ENCODE data around the gene SCLY.

Gene SCLY

DNA sequence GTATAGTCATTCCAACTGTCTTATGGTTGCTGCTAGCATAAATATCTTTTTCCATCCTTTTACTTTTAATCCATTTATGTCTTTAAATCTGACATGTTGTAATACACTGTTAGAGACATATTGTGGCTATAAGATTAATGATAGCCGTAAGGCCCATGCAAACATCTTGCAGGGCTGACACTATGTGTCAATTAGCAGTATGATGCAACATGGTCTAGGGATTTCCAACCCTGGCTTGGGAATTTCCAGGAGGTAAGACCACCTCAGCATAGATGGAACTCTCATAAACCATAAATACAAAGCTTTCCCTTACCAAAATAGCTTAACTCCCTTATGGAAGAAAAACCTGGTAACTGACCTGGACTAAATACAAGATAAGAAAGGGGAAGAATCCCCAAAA, 16.5 kb downstream of the SCLY start:
- DNase-seq: peak; percentile 29

DNA sequence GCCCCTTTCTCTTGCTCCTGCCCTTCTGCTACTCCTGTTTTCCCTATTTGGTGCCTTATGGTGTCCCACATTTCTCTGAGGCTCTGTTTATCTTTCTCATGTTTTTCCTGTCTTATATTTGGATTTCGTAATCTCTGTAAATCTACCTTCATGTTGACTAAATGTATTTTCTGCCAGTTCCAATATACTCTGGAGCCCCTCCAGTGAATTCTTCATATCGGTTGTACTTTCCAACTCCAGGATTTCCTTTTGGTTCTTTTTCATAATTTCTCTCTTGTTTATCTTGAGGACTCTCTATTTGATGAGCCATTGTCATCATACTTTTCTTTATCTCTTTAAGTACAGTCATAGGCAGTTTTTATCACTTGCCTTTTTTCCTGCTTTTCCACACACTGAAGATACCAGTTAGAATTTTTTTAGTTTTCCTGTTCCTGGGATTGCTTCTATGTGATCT, 19.1 kb downstream of the SCLY start:
- no peak for DNase-seq

DNA sequence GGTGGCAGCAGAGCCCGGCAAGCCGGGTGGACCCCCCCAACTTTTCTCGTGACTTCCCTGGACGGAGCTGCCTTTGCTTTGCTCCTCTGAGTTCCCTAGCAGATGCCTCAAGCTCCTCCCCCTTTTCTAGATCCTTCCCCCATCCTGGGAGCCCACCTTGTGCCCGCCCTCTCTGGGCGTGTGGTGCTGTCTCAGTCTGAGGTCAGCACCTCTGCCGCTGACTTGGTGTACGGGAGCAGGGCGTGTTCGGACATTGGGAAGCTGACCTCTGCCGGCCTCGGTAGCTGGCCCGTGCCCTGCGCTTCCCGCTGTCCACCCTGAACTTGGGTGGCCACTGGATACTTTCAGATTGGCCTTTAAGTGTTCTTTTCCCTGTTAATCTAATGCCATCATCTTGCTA, 19.7 kb downstream of the SCLY start:
- no peak for DNase-seq

DNA sequence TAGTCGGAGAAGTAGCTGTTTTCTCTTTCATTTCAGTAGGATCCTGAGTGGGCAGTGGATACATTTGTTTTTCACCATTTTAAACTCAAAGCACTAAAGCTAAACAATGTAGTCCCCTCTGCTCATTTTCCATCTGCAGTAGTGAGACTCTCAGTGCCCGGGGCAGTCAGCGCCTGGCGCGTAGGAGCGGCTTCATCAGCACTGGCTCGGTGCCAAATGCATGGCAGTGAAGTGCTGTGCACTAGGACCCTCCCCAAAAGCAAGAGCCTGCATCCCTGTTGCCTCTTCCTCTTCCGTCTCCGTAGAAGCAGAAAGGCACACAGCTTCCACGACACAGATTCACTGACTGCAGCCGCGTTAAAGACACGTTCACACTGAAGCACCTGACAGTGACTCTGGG, 20.3 kb downstream of the SCLY start:
- DNase-seq: no peak

DNA sequence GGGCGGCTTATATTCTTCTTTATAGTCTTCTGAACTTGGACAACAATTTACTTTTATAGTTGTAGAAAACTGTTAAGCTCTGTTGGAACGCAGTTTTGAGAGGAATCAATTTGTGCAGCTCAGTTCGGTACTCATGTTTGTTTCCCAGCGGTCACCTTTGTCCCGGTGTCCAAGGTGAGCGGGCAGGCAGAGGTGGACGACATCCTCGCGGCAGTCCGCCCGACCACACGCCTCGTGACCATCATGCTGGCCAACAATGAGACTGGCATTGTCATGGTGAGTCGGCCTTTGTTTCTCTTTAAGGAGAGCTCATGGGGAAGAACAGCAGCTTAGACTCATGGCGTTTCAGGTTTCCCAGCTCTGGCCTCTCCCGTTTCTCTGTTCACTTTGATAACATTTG, 20.8 kb downstream of the SCLY start:
- no peak for DNase-seq

DNA sequence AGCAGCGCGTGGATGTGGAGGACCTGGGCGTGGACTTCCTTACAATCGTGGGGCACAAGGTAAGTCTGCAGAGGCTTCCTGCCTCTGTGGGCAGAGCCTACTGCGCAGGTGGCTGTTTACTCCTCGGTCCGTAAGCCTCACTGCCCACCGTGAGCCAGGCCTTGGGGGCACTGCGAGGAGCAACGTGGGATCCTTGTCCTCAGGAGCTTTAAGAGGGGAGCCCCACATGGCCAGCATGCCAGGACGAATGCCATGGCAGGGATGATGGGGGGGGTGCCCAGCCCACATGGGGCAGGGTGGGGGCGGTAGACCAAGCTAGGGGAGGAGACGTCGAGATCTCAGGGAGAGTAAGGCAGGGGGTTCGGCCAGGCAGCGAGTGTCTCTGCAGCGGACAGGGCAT, 21.4 kb downstream of the SCLY start:
- DNase-seq: no peak

DNA sequence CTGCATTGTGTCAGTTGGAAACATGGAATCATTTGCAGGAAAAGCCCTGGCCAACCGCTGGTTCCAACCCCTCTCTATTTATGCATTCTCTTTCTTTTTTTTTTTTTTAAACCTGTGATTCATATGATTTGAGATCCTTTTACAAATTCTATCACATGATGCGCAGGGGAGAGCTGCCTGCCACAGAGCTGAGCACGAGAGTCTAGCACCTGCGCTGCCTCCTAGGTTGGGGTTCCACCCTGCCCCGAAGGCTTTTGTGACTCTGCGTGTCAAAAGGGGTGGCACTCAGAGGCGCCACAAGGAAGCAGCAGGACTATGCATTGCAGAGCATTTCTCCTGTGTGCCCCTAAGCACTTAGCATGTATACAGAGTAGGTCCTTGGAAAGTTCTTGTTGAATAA, 22.0 kb downstream of the SCLY start:
- no peak for DNase-seq

DNA sequence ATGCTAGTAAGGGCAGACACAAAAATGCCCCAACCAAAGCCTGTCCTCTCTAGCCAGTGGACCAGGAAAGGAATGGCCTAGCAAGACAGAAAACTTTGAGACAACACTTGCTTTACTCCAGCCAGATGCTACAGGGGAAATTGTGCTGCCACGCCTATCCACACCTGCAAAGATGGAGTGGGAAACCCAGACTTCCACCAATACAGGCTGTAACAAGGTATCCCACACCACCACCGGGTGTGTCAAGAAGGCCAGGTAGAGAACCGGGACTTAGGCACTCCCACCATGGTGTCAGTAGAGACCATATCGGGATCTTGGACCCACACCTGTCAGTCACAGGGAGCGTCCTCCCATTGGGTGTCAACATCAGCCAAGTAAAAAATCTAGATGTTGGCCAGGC, 23.1 kb downstream of the SCLY start:
- DNase-seq: no peak

DNA sequence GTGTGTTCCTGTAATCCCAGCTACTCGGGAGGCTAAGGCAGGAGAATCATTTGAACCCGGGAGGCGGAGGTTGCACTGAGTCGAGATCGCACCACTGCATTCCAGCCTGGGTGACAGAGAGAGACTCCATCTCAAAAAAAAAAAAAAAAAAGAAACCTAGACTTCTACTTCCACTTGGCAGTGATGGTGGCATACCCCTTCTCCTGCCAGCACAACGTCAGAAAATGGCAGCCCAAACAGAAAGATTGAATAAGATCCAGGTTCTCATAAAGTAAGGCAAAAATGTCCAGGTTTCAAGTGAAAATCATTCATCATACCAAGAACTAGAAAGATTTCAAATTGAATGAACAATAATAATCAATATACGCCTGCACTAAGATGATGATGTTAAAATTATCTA, 24.0 kb downstream of the SCLY start:
- DNase-seq: no peak

DNA sequence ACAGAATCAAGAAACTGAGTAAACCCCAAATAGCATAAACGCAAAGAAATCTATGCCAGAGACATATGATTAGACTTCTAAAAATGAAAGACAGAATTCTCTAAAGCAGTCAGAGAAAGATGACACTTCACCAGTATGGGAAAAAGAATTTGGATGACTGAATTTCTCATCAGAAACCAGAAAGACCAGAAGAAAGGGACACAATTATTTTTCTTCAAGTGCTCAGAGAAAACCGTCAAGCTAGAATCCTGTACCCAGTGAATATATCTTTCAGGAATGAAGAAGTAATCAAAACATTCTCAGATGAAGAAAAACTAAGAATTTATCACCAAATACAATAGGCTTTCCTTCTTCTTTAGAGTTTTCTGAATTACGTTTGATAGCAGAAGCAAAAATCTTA, 25.1 kb downstream of the SCLY start:
- no peak for DNase-seq

DNA sequence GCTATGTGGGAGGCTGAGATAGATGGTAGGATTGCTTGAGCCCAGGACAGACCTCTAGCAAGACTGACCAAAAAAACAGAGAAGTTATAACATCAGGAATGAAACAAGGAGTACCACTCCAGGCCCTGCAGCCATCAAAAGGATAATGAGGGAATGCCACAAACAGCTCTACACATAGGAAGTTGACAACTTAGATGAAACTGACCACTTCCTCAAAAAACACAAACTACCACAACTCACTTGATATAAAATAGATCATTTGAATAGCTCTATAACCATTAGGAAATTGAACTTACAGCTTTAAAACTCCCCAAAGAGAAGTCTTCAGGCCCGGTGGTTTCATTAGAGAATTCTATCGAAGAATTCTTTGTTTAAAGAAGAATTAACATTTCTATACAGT, 26.4 kb downstream of the SCLY start:
- DNase-seq: no peak

DNA sequence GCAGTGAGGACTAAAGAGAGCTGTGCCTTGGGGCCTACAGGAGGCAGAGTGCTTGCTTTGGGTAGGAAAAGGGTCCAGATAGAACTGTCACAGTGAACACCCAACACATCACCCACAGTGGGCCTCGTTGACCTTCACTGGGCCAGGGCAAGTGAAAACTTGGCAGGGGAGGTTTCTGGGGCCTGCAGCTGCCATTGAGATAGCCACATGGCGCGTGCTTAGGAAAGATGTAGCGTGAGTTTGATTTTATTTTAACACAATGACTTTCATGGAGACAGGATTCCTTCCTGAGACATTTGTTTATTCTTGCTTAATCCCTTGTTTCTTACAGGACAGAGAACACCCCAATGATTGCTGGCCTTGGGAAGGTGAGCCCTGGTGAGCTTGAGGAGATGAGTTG, 30.1 kb downstream of the SCLY start:
- DNase-seq: no peak

DNA sequence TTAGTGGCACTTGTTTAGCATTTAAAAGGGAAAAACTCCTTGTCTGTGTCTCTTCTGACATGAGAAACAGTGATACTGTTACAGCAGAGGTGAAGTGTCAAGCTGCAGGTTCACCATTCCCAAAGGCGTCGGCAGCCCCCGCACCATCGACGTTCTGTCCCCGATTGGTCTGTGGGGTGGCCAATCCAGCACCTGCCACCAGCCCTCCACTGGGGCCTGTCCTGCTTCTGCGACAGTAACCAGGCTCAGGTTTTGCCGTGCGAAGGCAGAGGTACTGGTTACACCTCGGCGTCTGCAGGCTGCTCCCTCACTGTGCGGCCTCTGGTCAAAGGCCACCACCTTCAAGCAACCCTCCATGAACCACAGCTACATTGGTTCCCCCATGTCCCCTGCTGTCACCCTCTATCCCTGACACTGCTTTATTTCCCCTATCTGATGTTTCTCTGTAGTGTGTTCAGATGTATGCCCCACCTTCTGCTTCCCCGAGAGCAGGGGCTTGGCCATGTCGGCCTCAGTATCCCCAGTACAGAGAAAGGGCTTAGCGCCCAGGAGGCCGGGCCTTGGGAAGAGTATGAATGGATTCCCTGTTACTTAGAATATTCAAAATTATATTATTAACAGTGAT, 30.7 kb downstream of the SCLY start:
- DNase-seq: no peak

DNA sequence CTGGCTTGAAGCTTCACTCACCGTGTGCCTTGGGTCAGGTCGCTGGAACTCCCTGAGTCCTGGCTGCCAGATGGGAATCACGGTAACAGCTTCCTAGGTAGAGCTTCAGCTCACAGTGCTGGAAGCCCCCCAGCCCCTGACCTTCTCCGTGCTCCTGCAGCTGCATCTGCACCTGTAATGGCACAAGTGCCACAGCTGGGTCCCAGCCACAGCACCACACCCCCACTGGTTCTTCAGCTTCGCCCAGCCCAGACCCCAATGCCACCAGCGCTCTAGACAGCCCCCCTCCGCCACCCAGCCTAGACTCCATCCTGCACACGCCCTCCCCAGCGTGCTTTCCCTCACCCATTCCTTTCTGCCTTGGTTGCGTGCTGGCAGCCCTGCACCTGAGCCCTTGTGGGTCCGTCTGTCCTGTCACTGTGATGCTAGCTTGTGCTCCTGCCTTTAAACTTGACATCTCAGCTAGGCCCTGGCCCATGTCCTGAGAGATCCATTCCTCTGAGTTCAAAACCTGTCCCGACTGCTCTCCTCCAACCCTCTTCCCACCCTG, 31.8 kb downstream of the SCLY start:
- DNase-seq: no peak

DNA sequence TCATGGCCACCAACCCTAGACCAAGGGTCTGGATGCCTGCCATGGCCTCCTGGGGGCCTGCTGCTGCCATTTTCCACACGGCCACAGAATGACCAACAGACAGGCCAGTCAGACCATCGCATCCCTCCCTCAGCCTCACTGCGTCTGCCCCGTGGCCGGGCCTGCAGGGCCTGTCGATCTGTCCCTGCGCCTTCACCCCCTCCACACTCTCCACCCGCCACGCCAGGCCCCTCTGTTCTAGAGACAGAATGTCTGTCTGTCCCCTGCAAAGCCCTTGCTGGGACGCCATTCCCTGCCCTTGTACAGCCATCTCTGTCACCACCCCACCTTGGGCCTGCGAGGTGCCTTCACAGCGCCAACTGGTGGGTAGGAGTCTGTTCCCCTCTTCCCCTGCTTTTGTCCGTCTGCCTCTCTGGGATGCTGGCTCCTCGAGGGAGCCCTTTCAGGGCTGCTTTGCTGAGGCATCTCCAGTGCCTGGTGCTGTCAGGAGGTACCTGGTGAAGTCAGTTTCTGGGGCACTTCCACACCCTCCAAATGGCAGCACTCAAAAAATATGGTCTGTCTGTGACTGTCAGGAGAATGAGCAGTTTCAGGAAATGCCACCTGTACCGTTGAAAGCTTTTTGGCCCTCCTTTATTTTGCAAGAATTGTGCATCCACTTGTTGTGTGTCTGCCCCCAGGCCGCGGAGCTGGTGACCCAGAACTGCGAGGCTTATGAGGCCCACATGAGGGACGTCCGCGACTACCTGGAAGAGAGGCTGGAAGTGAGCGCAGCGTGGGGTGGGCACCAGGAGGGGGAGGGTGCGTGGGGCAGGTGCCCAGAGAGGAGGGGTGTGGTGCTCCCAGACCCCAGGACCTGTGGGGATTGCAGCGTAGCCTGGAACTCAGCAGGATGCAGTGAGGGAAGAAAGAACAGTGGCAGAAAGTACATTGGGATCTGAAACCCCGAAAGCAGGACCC, 32.7 kb downstream of the SCLY start:
- no peak for DNase-seq

DNA sequence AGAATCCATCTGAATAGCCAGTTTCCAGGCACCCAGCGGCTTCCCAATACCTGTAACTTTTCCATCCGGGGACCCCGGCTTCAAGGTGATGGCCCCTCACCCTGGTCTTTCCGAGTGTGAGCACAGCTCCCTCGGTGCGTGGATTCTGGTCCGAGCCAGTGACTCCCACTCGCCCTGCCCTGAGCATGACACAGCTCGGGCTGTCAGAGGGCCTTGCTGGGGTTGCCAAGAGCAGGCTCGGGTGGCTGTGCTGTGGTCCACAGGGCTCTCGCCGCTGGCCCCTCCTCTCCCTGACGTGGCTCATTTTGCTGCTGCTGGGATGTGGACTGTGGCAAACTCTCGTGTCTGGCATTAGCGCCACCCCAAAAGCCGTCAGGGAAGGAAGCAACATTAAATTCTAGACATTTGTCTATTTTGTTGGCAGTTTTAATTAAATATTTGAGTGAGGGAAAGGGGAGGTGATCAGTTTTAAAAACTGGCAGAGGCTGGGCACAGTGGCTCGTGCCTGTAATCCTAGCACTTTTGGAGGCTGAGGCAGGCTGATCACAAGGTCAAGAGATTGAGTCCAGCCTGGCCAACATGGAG, 33.7 kb downstream of the SCLY start:
- no peak for DNase-seq

DNA sequence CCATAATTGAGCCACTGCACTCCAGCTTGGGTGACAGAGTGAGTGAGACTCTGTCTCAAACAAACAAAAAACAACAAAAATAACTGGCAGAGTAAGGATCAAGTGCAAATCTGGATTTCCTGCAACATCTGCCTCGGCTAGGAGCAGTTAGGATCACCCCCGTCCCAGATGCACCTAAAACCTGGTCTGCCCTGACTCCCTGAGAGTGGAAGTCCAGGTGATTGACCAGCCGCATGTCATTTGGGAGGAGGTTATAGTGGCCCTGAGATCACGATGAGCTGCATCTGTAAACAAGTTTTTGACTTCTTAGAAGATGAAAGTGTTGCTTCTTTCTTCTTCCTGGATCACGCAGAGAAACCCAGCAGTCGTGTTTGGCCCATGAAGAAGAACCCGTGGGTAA, 34.3 kb downstream of the SCLY start:
- DNase-seq: no peak

DNA sequence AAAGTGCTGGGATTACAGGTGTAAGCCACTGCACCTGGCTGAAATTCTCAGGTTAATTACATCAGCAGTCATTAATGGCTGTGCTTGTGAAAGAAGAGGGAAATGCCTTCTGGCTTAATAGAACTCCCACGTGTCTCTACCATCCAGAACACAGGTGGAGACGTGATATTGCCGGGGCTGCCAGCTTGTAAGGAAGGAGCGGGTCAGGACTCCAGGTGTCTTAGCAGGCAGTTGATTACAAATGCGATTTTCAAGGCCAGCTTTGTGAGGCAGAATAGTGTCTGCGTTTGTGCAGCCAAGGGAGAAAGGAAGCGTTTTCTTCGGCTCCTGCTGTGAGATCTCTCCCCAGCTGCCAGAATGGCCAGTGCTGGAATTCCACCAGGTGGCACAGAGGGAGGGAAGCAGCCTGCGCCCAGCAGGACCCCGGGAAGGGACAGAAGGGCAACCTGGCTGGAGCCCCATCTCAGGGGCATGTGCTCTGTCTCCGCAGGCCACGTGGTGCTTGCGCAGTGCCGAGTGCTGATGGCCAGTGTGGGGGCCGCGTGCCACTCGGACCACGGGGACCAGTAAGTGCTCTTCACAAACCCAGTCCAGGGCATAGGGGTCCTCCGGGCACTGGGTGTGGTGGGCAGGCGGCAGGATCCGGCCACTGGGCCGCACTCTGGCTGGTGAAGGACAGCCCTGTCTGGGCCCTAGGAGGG, 35.7 kb downstream of the SCLY start:
- no peak for DNase-seq

DNA sequence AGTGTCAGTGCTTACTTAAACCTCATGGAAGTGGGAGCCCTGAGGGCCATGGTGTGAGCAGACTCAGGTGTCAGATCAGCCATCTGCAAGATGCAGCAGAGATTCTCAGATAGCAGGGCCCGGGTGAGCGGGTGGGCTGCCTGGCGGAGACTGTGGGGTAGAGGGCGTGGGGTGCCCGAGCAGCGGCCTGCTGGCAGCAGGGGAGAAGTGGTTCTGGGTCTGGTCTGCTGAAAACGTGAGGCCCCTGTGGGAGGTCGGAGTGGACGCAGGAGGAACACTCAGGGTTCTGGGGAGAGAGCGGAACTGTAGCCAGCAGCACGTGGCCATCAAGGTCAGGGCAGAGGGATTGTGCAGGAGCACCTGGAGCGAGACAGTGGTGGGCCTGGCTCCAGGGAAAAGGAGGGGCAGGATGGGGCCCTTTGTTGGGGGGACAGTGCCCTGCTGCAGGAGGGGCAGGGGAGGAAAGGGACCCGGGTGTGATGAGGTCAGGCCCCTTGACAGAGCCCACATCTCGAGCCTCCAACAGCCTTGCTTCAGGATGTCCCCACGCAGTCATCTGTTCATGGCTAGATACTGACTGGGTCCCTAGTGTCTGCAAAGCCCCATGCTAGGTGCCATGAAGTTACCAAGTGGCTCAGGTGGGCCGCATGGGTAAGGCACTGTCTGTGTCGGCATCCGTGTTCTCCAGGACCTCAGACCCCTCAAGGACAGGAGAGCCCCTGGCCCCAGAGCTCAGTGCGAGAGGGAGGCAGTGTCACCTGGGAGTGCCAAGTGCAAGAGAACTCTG, 36.6 kb downstream of the SCLY start:
- no peak for DNase-seq

DNA sequence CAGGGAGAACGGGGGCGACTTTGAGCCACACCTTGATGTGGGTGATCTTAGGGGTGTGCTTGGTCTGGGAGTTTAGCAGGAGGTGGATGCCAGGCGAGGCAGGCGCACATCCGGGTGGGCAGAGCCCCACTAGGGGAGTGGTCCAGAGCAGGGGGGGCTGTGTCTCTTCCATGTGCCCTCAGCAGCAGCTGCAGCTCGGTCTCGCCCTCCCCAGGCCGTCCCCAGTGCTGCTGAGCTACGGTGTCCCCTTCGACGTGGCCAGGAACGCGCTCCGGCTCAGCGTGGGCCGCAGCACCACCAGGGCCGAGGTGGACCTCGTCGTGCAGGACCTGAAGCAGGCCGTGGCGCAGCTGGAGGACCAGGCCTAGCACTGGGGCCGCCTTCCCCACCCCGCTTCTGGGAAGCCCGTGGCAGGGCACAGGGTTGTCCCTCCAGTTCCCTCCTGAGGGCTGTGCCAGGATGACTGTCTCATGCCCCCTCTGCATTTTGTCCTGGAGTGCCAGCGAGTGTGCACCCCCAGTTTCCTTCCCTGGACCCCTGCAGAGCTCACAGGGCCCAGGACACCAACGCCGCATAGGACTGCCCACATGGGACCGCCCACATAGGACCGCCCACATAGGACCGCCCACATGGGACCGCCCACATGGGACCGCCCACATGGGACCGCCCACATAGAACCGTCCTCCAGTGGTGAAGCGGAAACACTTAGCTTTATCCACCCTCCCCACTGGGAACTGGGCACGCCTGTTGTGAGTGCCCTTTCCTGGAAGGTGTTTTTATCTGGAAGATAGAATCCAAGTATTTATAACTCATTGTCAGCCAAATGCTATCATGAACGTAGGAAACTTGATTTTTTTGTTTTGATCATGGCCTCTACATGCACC, 37.4 kb downstream of the SCLY start:
- peak; percentile 73 for DNase-seq
